NCI-H2196 treated with DMSO at 0.1 percent for 48 hours (cell line): Measurements from ENCODE around the gene ADAMTS19.

Experiments used
- DNase-seq: peaks from one replicate; lab custom pipeline; 2025; ENCODE audit not compliant: unreplicated experiment; lab: John Stamatoyannopoulos, UW

ADAMTS19 gene

DNA sequence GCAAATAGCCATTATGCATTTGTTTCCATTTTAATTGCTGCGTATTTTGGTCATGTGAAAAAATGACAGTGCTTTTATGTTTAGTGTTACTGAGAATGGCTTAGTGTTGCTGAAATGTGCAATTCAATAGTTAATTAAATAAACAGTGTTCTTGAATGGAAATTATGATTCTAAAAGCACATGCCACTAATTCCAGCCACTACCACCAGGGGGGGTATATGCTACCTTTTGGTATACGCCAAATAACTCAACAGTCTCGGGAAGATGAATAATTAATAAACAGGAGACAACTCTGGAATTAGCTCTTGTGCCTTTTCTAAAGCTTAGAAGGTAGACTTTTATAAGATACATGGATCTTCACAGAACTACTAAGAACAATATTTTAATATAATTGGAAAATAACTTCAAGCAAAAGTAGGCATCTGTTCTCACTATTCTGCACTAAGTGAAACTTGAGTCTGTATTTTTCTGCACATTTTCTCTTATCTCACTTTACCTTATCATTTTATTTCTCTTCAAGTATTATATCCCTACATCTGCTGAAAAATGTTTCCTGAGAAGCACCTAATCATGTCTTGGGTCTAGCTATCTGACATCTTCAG is 204.3 kb downstream of the ADAMTS19 start:
- no peak for DNase-seq

DNA sequence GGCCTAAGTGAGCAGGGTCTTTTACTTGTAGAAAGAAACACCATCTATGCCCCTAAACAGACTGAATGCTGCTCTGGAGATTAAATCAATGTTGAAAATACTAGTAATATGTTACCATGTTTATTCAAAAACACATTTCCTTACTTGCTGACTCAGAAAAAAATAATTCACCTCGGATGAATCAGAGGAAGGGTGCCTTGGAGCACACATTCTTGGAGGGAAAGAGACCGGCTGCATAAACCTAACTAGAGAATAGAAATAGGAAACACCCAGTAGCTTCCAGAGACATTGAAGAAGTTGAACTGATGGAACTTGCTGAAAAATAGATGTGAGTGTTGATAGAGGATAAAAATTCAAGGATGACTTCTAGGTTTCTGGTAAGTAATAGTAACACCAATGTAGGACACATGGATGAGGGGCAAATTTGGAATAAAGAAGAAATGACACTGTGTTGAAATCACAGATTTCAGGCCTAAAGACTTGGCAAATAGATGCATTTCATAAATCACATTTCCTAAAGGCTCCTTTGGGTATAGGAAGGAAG is 210.9 kb downstream of the ADAMTS19 start:
- DNase-seq: no peak

DNA sequence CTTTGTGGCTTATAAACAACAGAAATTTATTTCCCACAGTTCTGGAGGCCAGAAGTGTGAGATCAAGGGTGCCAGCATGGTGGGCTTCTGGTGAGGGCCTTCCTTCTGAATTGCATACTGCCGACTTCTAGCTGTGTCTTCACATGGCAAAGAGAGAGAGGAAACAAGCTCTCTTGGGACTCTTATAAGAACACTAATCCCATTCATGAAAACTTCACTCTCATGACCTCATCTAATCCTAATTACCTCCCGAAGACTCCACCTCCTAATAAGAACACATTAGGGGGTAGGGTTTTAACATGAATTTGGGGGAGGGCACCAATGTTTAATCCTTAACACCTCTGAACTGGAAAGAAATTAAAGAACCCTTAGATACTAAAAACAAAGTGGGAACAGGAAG is 211.9 kb downstream of the ADAMTS19 start:
- DNase-seq: no peak

DNA sequence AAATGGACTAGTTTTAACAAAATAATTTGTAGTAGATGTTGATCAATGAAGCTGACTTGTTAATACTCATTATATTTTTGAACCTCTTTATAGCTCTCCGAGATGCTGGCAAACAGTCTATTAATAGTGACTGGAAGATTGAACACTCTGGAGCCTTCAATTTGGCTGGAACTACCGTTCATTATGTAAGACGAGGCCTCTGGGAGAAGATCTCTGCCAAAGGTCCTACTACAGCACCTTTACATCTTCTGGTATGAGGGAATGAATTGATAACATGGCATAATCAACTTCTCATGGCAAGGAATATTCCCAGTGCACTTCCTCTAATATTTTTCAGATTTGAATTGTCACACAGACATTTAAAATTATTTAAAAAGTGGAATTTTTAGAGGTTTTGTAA is 219.6 kb downstream of the ADAMTS19 start:
- DNase-seq: no peak

DNA sequence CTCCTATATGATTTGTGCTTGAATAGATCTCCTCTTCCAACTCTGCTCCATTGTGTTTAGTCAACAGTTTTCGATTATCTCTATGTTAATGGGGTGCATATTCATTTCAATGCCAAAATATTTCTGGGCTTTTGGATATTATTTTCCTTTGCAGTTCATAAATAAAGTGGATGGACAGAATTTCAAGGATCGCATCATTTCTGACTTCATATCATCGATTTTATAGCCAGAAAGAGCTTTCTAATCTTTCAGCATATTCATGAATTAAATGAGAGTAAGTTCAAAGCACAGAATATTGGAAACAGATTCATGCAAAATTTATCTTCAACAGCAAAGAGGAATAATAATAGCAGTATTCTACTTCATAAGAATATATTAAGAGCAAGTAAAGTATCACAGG is 227.8 kb downstream of the ADAMTS19 start:
- no peak for DNase-seq

DNA sequence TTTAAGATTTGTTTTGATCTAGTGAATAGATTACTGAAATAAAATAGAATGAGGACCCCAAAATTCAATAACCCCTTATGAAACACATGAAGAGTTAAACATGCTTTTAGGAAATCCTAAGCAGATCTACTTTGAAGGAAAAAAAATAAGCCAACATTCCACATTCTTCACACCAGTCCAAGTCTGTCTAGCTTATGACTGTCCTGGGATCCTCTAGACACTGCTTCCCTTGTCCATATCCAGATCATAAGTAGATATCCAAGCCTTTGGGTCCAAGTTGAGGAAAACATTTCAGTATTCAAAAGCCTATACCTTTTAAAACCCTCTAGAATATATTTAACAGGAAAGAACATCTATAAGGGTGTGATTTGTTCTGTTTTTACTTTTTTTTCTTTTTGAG is 228.9 kb downstream of the ADAMTS19 start:
- DNase-seq: no peak

DNA sequence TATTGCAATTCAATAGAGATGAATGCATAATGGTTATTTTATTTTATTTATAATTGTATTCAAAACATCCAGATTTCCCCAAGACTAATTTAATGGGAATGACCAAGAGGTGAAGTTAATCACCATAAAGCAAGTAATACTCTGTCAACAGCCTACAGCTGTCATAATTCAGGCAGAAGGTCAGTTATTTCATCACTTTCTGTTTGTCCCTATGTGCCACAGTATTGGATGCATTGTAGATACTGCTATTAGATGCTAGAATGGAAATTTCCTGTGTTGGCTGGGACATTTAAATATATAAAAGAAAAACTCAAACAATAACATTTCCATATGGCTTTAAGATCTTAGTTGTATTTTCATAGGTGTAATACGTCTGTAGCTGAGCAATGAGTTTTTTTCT is 231.1 kb downstream of the ADAMTS19 start:
- no peak for DNase-seq

DNA sequence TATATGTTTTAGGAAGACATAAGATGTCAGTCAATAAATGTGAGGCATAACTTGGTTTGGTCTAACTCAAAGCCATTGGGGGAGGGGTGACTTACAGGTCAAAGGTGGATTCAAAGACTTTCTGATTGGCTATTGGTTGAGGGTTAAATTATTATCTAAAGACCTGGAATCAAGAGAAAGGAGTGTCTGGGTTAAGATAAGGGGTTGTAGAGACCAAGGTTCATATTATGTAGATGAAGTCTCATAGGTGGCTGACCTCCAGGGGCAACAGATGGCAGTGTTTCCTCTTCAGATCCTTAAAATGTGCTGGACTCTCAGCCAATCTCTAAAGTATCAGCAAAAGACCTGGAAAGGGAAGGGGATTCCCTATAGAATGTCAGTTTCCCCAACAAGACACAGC is 236.5 kb downstream of the ADAMTS19 start:
- no peak for DNase-seq

DNA sequence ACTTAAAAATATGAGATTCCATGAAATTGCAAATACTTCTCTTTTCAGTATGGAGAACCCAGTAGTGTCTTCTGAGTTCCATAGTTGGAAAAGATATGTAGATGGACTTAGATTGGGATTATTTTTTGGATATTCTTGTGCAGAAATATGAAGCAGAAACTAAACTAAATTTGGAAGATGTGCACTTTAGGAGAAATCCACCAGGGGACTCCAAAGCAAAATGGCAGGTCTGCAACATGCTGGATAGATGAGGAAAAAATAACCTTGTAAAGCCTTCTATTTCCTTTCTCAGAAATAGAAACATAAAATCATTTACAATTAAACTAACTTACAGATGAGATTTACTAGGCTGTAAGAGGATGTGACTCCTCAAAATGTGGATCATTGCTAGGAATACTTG is 238.6 kb downstream of the ADAMTS19 start:
- no peak for DNase-seq

DNA sequence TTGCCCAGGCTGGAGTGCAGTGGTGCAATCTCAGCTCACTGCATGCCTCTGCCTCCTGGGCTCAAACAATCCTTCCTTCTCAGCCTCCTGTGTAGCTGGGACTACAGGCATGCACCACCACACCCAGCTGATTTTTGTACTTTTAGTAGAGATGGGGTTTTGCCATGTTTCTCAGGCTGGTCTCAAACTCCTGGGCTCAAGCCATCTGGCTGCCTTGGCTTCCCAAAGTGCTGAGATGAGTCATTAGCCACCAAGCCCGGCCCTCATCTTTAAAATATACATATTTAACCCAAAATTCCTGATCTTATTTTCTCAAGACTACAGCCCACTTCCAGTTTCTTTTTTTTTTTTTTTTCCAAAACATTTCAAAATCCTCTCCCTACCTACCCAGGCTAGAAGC is 256.1 kb downstream of the ADAMTS19 start:
- no peak for DNase-seq

DNA sequence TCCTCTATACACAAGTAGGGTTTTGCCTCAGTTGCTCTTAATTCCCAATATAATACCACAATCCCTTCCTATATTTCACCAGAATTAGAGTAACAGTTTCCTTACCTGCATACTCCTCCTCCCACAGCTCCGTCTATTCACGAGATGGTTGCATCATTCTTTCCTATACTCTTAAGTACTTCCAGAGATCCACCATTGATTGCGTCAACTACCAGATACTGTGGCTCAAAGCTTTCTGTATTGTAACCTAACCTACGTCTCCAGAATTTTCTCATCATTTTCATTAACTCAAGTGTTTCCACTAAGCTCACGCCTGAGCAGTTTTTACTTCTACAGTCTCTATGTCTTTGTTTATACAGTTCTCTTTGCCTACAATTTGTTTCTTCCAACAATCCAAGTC is 256.6 kb downstream of the ADAMTS19 start:
- no peak for DNase-seq

DNA sequence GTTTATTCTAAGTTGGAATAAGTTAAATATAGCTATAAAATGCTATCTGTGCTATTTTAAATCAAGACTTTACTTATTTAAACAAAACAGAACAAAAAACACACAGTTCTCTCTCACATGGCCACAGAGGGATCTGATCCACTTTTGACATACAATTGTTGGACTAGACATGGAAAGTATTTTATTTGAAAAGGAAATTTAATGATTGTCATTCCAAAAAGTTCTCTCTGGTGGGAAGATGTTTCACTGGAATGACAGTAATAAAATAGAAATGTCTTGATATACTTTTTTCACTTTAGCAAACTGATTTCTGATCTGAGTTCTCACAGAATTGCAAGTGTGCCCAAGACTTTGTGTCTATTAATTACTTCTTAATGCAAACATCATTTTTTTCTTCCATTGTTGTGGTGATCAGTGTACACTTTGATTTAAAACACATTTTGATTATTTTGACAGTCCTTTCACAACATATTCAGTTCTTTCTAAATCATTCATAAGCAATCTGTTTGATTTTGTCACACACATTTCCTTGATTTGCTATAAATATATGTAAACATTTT is 257.7 kb downstream of the ADAMTS19 start:
- no peak for DNase-seq

DNA sequence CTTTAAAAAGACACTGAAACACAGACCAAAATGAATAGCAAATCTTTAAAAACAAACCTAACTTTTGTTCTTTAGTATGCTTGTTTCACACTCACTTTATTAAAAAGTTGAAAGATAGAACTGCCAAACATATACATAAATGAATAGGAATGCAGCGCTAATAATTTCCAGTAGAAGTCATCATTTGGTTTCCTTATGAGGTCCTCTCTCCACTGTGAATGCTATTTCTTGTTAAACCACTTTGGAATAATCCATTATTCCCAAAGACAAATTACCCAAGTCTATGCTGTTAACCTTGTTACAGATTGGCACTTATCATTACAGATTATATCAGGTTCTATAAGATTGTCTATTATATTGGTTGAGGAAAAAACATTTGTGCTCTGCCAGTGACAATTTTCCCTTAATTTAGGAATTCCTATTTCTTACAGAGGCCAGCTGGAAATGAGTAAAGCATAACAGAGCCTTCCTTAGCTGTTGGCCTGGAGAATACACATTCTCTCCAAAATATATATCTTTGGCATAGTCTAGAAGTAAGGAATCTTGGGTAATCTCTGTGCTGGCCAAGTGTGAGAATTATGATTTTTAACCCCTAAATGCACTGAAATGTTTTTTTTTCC is 258.5 kb downstream of the ADAMTS19 start:
- no peak for DNase-seq

DNA sequence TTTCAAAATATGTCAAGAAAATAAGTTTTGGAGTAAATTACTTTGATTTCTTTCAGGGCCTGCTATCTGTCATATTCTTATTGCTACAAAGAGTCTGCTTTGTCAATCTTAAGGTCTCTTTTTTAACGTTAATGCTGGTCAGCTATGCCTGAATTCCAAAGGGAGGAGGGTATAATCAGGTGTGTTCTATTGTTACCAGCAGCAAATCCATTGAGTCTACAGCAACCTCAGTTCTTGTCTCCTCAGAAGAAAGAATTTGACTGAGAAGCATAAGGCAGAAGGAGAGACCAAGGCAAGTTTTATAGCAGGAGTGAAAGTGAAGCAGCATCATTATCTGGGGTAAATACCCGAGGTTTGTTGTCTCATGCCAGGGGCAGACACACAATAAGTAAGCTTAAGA is 264.1 kb downstream of the ADAMTS19 start:
- no peak for DNase-seq

DNA sequence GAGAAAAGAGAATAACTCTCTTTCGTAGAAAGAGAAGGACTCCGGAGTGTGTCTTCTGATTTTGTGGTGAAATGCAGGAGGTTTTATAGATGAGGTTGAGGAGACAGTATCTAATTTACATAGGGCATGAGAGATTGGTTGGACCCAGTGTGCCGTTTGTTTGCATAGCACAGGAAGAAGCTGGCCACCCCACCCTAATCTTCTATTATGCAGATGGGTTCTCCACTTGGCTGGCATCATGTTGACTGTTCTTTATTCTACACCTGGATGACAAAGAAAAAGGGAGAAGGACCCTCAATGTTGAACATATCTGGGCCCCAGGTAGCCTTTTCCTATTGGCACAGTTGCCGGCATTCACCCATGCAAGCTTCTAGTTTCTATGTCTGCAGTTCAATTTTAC is 264.5 kb downstream of the ADAMTS19 start:
- DNase-seq: no peak

DNA sequence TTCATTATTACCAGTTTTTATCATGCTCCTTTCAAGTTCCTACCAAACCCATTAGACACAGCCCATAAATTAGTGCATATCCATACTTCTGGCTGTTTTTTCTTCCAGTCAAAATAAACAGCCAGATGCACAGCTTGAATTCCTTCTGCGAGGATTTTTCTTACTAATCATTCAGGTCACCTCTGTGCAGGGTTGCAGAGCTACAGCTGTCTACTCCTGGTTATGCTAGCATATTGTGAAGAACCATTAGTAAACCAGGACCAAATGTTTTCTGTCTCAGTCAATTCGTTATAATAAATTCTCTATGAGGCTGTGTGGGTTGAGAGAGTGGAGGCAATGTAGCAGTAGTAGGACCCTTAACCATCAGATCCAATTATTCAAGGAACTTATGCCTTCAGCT is 279.7 kb downstream of the ADAMTS19 start:
- DNase-seq: no peak

DNA sequence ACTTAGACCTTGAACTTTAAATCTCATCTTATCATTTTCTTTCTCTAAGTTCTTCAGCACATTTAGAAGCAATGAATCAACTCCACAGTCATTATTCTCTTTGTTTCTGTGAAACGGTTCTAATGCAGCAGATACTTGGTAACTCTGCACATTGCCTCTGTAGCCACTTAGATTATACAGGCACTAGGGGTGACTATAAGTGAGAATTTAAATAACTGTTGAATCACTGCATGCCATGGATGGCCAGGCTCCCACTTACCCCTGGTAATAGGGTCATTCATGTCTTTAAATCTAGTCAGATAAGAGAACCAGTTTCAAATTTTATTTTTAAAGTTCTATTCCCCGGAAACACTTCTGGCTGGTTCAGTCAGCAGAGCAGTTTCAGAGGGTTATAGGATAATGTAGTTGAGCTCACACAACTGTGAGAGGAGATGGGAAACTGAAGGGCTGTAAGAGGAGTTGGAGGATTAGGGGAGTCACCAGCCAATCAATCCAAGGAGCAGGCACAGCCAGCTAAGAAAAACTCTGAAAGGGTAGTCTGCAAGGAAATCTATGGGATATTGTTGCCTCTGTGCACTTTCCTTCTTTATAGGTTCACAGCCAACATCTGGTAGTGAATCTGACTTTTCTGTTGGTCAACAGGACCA is 283.6 kb downstream of the ADAMTS19 start:
- DNase-seq: no peak

DNA sequence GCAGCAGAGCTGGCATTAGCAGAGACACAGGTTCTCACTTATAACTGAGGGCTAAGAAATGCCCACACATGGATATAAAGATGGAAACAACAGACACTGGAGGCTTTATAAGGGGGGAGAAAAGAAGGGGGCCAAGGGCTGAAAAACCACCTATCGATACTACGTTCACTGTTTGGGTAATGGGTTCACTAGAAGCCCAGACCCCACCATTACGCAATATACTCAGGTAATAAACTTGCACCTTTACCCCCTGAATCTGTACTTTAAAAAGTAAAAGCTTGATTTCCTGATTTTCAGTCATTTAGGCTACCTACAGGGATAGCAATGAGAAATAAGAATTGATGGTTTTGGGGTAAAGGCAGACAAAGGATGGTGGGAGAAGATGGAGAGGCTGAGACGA is 285.9 kb downstream of the ADAMTS19 start:
- DNase-seq: no peak

DNA sequence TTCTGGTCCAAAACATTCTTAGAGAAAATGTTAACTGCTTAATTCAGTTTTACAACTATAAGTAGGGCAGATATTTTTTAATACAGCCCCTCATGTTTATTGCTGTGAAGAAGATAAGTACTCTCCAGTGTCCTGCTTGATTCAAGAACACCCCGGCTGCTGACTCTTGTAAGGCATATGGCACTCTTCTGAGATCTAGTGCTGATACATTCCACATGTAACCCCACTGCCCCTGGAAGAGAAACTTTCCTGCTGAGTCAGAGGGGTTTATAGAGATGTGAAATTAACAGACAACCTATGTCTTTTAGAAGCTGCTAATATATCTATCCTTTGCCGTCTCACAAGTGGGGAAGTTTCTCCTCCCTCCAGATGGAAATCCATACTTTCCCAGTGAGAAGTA is 286.8 kb downstream of the ADAMTS19 start:
- DNase-seq: no peak

DNA sequence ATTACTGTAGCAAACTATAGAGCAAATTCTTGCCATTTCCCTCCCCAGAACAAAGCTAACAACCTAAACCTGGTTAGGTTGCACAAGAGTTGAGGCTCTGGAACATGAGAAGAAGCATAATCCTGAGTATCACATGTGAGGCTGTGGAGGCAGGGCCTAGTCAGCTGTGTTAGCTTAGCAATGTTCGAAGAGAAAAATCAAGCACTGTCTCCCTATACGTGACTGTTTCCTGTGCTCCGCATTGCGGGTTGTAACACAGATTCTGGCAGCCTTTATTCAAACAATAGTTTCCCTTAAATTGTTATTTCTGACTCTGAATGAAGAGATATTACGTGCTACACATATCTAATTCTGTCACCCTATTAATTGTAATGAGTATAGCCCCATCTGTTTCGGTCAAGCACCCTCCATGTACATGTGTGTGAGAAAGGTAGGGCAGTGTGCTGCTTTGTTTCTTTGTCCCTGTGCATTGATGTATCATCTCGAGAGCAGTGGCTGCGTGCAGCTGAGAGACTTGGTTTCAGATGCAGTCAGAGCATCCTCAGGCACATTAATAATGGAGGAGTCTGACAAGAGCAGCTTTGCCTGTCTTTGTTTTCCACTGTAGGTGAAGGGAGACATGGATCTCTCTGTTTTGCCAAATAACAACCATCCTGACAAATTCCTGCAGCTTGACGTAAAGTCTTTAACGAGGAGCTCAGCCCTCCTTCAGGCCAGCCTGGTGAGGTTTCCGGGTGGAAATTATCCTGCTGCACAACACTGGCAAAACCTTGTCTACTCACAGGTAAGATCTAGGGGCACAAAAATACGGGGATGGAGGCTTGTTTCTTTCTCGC is 287.7 kb downstream of the ADAMTS19 start, which contains the start of gene MINAR2:
Gene MINAR2 (plus strand): TSS at position 523 of the 836 bp plus-strand sequence. CDS start 97 bp downstream, at position 620.
- no peak for DNase-seq
